Activated naive CD4-positive, alpha-beta T cell treated with anti-CD3 and anti-CD28 coated beads, Interleukin-2, amount 10 ng/mL, durations not matched to agents 7 days and 5 days (primary cell): Measurements from ENCODE around the gene EZR.

ENCODE experiments used
- CTCF ChIA-PET: fragments of 350-600 bp; sonication (Branson Sonifier 250); formaldehyde crosslinking; loops from one replicate; lab custom pipeline; 2021; ENCODE audit warnings: antibody characterized with exemption; lab: Charles Lee
- DNase-seq: peaks from one replicate; pipeline ENCODE4 v3.0.0-alpha.2; 2020
- H3K27ac Mint-ChIP-seq: one replicate; pipeline ENCODE4 v1.8.0; 2021; ENCODE audit warnings: mild to moderate bottlenecking, moderate library complexity, mixed read lengths
- H3K27me3 Mint-ChIP-seq: one replicate; pipeline ENCODE4 v1.8.0; 2021; ENCODE audit warnings: mild to moderate bottlenecking, mixed read lengths
- H3K36me3 Mint-ChIP-seq: one replicate; pipeline ENCODE4 v1.8.0; 2021; ENCODE audit warnings: mixed read lengths
- H3K4me1 Mint-ChIP-seq: one replicate; pipeline ENCODE4 v1.8.0; 2021; ENCODE audit warnings: mixed read lengths
- H3K4me3 Mint-ChIP-seq: one replicate; pipeline ENCODE4 v1.8.0; 2021; ENCODE audit warnings: mild to moderate bottlenecking, moderate library complexity, mixed read lengths
- H3K9me3 Mint-ChIP-seq: one replicate; pipeline ENCODE4 v1.8.0; 2021; ENCODE audit warnings: mixed read lengths

EZR gene

GRCh38 chr6:158789115-158789917 is 29.9 kb downstream of the EZR start:
- Mint-ChIP-seq H3K4me3 (peak overlapping the region; percentile 54), H3K27ac (peak overlapping the region; percentile 96), H3K9me3 (no peaks in the 10 kb centered on the region), H3K36me3 (peaks cover 63% of the 10 kb centered on the region), H3K4me1 (peaks cover 68% of the 10 kb centered on the region), H3K27me3 (no peaks in the 10 kb centered on the region)
- DNase-seq = peak; percentile 80
- CTCF ChIA-PET = interaction anchor here (0.8 to 1.7 kb wide), 15 partner anchors 9 to 345 kb away, joined by 3 to 6 read pairs (median 3); no protein-coding TSS in a partner anchor

GRCh38 chr6:158787395-158787794 is 31.8 kb downstream of the EZR start:
- peaks cover 71% of the 10 kb centered on the region for H3K36me3 Mint-ChIP-seq
- H3K27me3 Mint-ChIP-seq = no peaks in the 10 kb centered on the region
- CTCF ChIA-PET = interaction anchor here (1.1 to 1.3 kb wide), 2 partner anchors 8 to 172 kb away, joined by 3 read pairs; no protein-coding TSS in a partner anchor
- no peak overlapping the region for H3K27ac Mint-ChIP-seq
- DNase-seq = no peak
- no peak overlapping the region for H3K4me3 Mint-ChIP-seq
- H3K9me3 Mint-ChIP-seq = no peaks in the 10 kb centered on the region
- peaks cover 63% of the 10 kb centered on the region for H3K4me1 Mint-ChIP-seq

- H3K27me3 Mint-ChIP-seq = no peaks in the 10 kb centered on the region
- no peaks in the 10 kb centered on the region for H3K9me3 Mint-ChIP-seq
- peaks cover 75% of the 10 kb centered on the region for H3K36me3 Mint-ChIP-seq
- DNase-seq = no peak
- peaks cover 59% of the 10 kb centered on the region for H3K4me1 Mint-ChIP-seq
- no peak overlapping the region for H3K4me3 Mint-ChIP-seq
- CTCF ChIA-PET = interaction anchor here (1.1 kb wide), 1 partner anchor 172 kb away, joined by 3 read pairs; no protein-coding TSS in a partner anchor
- no peak overlapping the region for H3K27ac Mint-ChIP-seq
Measured at GRCh38 chr6:158786645-158787304, 32.4 kb downstream of the EZR start.

- Mint-ChIP-seq H3K27ac (no peak overlapping the region), H3K9me3 (no peaks in the 10 kb centered on the region), H3K36me3 (peaks cover 83% of the 10 kb centered on the region), H3K27me3 (no peaks in the 10 kb centered on the region), H3K4me1 (peaks cover 42% of the 10 kb centered on the region), H3K4me3 (no peak overlapping the region)
- CTCF ChIA-PET = no interaction called here
- no peak for DNase-seq
Measured at GRCh38 chr6:158785036-158785435, 34.1 kb downstream of the EZR start.

GRCh38 chr6:158784505-158784904 is 34.7 kb downstream of the EZR start:
- Mint-ChIP-seq H3K4me3 (no peak overlapping the region), H3K36me3 (peaks cover 83% of the 10 kb centered on the region), H3K4me1 (peaks cover 37% of the 10 kb centered on the region), H3K9me3 (no peaks in the 10 kb centered on the region), H3K27me3 (no peaks in the 10 kb centered on the region), H3K27ac (peak overlapping the region; percentile 62)
- no peak for DNase-seq
- CTCF ChIA-PET = no interaction called here

- no peak for DNase-seq
- peak overlapping the region; percentile 62 for H3K27ac Mint-ChIP-seq
- no peaks in the 10 kb centered on the region for H3K27me3 Mint-ChIP-seq
- H3K4me3 Mint-ChIP-seq = no peak overlapping the region
- CTCF ChIA-PET = no interaction called here
- no peaks in the 10 kb centered on the region for H3K9me3 Mint-ChIP-seq
- H3K4me1 Mint-ChIP-seq = peaks cover 30% of the 10 kb centered on the region
- H3K36me3 Mint-ChIP-seq = peaks cover 82% of the 10 kb centered on the region
Measured at GRCh38 chr6:158783851-158784250, 35.3 kb downstream of the EZR start.

GRCh38 chr6:158783167-158783450 is 36.1 kb downstream of the EZR start:
- CTCF ChIA-PET = interaction anchor here (0.8 kb wide), 1 partner anchor 11 kb away, joined by 3 read pairs; no protein-coding TSS in a partner anchor
- H3K27ac Mint-ChIP-seq = no peak overlapping the region

GRCh38 chr6:158782432-158783166 is 36.6 kb downstream of the EZR start:
- H3K36me3 Mint-ChIP-seq = peaks cover 81% of the 10 kb centered on the region

More at GRCh38 chr6:158783167-158783450, 36.1 kb downstream of the EZR start:
- no peaks in the 10 kb centered on the region for H3K9me3 Mint-ChIP-seq
- no peaks in the 10 kb centered on the region for H3K27me3 Mint-ChIP-seq
- no peak for DNase-seq
- peaks cover 27% of the 10 kb centered on the region for H3K4me1 Mint-ChIP-seq
- no peak overlapping the region for H3K4me3 Mint-ChIP-seq
- H3K36me3 Mint-ChIP-seq = peaks cover 83% of the 10 kb centered on the region

GRCh38 chr6:158781692-158782373 is 37.3 kb downstream of the EZR start:
- CTCF ChIA-PET = no interaction called here
- no peaks in the 10 kb centered on the region for H3K27me3 Mint-ChIP-seq
- H3K9me3 Mint-ChIP-seq = no peaks in the 10 kb centered on the region
- no peak for DNase-seq
- peak overlapping the region; percentile 72 for H3K27ac Mint-ChIP-seq
- H3K36me3 Mint-ChIP-seq = peaks cover 82% of the 10 kb centered on the region
- peaks cover 26% of the 10 kb centered on the region for H3K4me1 Mint-ChIP-seq
- H3K4me3 Mint-ChIP-seq = no peak overlapping the region

More at GRCh38 chr6:158782432-158783166, 36.6 kb downstream of the EZR start:
- Mint-ChIP-seq H3K27me3 (no peaks in the 10 kb centered on the region), H3K27ac (no peak overlapping the region), H3K9me3 (no peaks in the 10 kb centered on the region), H3K4me1 (peaks cover 26% of the 10 kb centered on the region), H3K4me3 (no peak overlapping the region)
- DNase-seq = no peak
- CTCF ChIA-PET = interaction anchor here (0.8 kb wide), 1 partner anchor 11 kb away, joined by 3 read pairs; no protein-coding TSS in a partner anchor

- peaks cover 26% of the 10 kb centered on the region for H3K4me1 Mint-ChIP-seq
- H3K27ac Mint-ChIP-seq = peak overlapping the region; percentile 28
- DNase-seq = no peak
- no peak overlapping the region for H3K4me3 Mint-ChIP-seq
- H3K36me3 Mint-ChIP-seq = peaks cover 82% of the 10 kb centered on the region
- no peaks in the 10 kb centered on the region for H3K9me3 Mint-ChIP-seq
- H3K27me3 Mint-ChIP-seq = no peaks in the 10 kb centered on the region
- CTCF ChIA-PET = interaction anchor here (0.9 kb wide), 1 partner anchor 8 kb away, joined by 3 read pairs; no protein-coding TSS in a partner anchor
Measured at GRCh38 chr6:158780988-158781691, 38.0 kb downstream of the EZR start.

- DNase-seq = no peak
- CTCF ChIA-PET = interaction anchor here (0.9 to 1.1 kb wide), 2 partner anchors 8 to 193 kb away, joined by 3 read pairs; no protein-coding TSS in a partner anchor
- Mint-ChIP-seq H3K36me3 (peaks cover 87% of the 10 kb centered on the region), H3K4me1 (peaks cover 24% of the 10 kb centered on the region), H3K27me3 (no peaks in the 10 kb centered on the region), H3K27ac (peak overlapping the region; percentile 67), H3K9me3 (no peaks in the 10 kb centered on the region), H3K4me3 (no peak overlapping the region)
Measured at GRCh38 chr6:158780246-158780884, 38.8 kb downstream of the EZR start.

GRCh38 chr6:158778005-158778527 is 41.1 kb downstream of the EZR start:
- no peaks in the 10 kb centered on the region for H3K9me3 Mint-ChIP-seq
- peaks cover 79% of the 10 kb centered on the region for H3K36me3 Mint-ChIP-seq
- no peak overlapping the region for H3K4me3 Mint-ChIP-seq
- no peaks in the 10 kb centered on the region for H3K27me3 Mint-ChIP-seq
- DNase-seq = no peak
- peaks cover 20% of the 10 kb centered on the region for H3K4me1 Mint-ChIP-seq
- CTCF ChIA-PET = no interaction called here
- H3K27ac Mint-ChIP-seq = no peak overlapping the region
